OCI-LY7 (cell line): ENCODE results near the gene KCNA1.

Source experiments
- EZH2phosphoT487 ChIP-seq: fragments of 200-600 bp; sonication (generic); IDR thresholded peaks from 2 replicates; pipeline ENCODE4 v1.6.1; 2018; ENCODE audit warnings: low read depth, borderline replicate concordance, mild to moderate bottlenecking, mixed run types, antibody characterized with exemption, low read length, moderate library complexity, mixed read lengths
- TF ChIP-seq, protein P1 (sequence below): fragments of 200-600 bp; sonication (generic); conservative IDR thresholded peaks from 2 replicates; pipeline ENCODE4 v1.5.1; 2014; ENCODE audit warnings: mild to moderate bottlenecking, antibody characterized with exemption, low read length, moderate library complexity, mixed read lengths

DNA sequence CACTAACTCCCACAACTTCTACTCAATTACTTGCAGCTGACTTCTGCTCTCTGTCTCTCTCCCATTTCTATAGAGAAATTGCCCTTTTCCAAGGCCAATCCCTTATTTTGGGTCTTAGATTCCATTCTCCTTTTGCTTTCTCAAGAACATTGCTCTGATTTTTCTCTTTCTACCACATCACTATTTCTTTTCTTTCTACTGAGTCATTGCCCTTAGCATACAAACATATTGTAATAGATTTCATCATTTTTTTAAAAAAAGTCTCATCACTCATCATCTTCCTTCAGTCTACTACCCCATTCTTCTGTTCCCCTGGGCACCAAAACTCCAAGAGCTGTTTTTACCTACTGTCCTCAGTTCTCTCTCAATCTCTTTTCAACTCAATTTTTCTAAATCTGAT, 4.4 kb upstream of the KCNA1 start:
- TF ChIP-seq, protein P1, sequence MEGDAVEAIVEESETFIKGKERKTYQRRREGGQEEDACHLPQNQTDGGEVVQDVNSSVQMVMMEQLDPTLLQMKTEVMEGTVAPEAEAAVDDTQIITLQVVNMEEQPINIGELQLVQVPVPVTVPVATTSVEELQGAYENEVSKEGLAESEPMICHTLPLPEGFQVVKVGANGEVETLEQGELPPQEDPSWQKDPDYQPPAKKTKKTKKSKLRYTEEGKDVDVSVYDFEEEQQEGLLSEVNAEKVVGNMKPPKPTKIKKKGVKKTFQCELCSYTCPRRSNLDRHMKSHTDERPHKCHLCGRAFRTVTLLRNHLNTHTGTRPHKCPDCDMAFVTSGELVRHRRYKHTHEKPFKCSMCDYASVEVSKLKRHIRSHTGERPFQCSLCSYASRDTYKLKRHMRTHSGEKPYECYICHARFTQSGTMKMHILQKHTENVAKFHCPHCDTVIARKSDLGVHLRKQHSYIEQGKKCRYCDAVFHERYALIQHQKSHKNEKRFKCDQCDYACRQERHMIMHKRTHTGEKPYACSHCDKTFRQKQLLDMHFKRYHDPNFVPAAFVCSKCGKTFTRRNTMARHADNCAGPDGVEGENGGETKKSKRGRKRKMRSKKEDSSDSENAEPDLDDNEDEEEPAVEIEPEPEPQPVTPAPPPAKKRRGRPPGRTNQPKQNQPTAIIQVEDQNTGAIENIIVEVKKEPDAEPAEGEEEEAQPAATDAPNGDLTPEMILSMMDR = no peak
- no peak for TF ChIP-seq EZH2phosphoT487
